C4-2B (cell line): Measurements from ENCODE around the gene ACER3.
"Not testable (repeated sequence)": the region's sequence is repeated elsewhere in the genome, so short reads cannot be mapped to it uniquely, and the experiment has no call there.

ENCODE experiments used
- H3K27ac ChIP-seq: fragments of 450-650 bp; 2 replicates; pipeline ENCODE4 v1.5.1; 2017
- CTCF ChIP-seq: fragments of 450-650 bp; conservative IDR thresholded peaks from 2 replicates; pipeline ENCODE4 v1.5.1; 2017; ENCODE audit warnings: mild to moderate bottlenecking
- ZFX ChIP-seq: fragments of 450-650 bp; IDR thresholded peaks from 2 replicates; pipeline ENCODE4 v1.6.1; 2017

The ACER3 gene

GRCh38 chr11:76861490-76861953, 804 bp downstream of the ACER3 start:
- peak overlapping the region; percentile 88 for H3K27ac ChIP-seq

GRCh38 chr11:76862794-76863193, 2.1 kb downstream of the ACER3 start:
- H3K27ac ChIP-seq, result not testable (repeated sequence)

More at GRCh38 chr11:76861490-76861953, 804 bp downstream of the ACER3 start:
- no peak for TF ChIP-seq ZFX
- peak; percentile 2; the same call in 1 of the 2 replicates for TF ChIP-seq CTCF

- H3K27ac ChIP-seq, result no peak overlapping the region
- no peak for TF ChIP-seq CTCF
- TF ChIP-seq ZFX, result no peak
Measured at GRCh38 chr11:76863196-76863777, 2.6 kb downstream of the ACER3 start.

- H3K27ac ChIP-seq, result no peak overlapping the region
- TF ChIP-seq ZFX (no peak), CTCF (no peak)
Measured at GRCh38 chr11:76872959-76873827, 12.5 kb downstream of the ACER3 start.

GRCh38 chr11:76878014-76878413, 17.3 kb downstream of the ACER3 start:
- no peak overlapping the region for H3K27ac ChIP-seq
- TF ChIP-seq CTCF, result no peak
- TF ChIP-seq ZFX, result no peak

- TF ChIP-seq ZFX (no peak), CTCF (no peak)
- no peak overlapping the region for H3K27ac ChIP-seq
Measured at GRCh38 chr11:76880314-76880713, 19.6 kb downstream of the ACER3 start.

- TF ChIP-seq ZFX, result no peak
- no peak for TF ChIP-seq CTCF
- no peak overlapping the region for H3K27ac ChIP-seq
Measured at GRCh38 chr11:76880956-76881355, 20.2 kb downstream of the ACER3 start.
